GDM1 (cell line): ENCODE measurements around the gene CEP57L1.
"Not testable (repeated sequence)": the region's sequence is repeated elsewhere in the genome, so short reads cannot be mapped to it uniquely, and the experiment has no call there.

Source experiments
- DNase-seq: peaks from one replicate; lab custom pipeline; 2025; lab: John Stamatoyannopoulos, UW

Gene CEP57L1

DNA sequence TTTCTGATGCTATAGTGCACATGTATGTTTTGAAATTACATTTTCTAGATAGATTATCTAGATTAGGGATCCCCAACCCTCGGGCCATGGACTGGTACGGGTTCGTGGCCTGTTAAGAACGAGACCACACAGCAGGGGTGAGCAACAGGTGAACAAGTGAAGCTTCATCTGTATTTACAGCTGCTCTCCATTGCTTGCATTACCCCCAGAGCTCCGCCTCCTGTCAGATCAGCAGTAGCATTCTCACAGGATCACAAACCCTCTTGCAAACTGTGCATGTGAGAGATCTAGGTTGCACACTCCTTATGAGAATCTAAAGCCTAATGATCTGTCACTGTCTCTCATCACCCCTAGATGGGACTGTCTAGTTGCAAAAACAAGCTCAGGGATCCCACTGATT is 10.4 kb downstream of the CEP57L1 start:
- no peak for DNase-seq

DNA sequence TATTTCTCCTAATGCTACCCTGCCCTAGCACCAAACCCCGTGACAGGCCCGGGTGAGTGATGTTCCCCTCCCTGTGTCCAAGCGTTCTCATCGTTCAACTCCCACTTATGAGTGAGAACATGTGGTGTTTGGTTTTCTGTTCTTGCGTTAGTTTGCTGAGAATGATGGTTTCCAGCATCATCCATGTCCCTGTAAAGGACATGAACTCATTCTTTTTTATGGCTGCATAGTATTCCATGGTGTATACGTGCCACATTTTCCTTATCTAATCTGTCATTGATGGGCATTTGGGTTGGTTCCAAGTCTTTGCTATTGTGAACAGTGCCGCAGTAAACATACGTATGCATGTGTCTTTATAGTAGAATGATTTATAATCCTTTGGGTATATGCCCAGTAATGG is 14.4 kb downstream of the CEP57L1 start:
- DNase-seq = not testable (repeated sequence)

DNA sequence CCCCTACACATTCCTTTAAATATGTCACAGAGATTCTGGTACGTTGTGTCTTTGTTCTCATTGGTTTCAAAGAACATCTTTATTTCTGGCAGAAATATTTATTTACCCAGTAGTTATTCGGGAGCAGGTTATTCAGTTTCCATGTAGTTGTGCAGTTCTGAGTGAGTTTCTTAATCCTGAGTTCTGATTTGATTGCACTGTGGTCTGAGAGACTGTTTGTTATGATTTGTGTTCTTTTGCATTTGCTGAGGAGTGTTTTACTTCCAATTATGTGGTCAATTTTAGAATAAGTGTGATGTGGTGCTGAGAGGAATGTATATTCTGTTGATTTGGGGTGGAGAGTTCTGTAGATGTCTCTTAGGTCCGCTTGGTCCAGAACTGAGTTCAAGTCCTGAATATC is 17.4 kb downstream of the CEP57L1 start:
- DNase-seq = not testable (repeated sequence)

DNA sequence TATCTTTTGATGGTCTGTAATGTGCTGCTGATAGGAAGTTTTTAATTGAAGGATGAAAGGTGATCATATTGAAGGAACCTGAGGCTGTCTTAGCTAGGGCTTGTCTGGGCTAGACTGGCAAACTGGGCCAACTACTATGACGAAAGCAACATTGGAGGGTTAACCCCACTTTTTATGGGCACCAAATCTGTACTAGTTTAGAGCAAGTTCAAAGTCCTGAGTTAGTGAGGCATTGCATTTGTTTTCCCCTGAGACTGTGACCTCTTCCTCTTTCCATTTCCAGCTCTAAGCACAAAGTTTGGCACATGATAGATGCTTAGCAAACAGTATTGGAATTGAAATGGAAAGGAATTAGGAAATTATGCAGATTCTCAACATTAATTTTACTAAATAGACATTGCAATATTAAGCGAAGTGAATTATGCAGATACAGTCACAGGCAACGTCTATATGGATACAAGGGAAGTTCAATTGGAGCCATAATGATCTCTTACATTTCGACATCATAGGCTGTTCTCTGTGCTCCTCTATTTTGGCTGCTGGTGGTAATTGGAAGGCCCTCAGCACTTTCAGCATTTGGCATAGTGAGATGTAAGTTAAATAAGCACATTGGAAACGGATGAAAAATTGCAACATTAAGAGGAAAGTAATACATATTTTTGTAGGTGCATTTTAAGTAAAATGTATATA is 22.2 kb downstream of the CEP57L1 start:
- DNase-seq = peak; percentile 10

DNA sequence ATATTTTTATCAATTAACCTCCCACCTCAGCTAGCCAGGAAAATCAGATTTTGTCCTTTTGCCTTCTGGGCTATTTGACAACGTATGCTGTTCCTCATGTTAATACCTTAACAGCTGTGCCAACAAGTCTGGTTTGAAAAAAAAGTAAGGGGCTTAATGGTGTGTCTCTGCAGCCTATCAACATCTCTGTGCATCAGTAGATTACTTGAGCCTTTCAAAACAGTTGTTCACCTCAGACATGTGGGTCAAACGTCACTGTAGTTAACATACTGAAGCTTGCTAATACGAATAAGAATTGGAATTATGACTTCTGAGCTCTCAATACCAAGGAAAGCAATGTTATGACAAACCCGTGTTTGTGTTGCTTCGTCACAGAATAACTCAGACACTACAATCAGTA is 23.0 kb downstream of the CEP57L1 start:
- DNase-seq = no peak

DNA sequence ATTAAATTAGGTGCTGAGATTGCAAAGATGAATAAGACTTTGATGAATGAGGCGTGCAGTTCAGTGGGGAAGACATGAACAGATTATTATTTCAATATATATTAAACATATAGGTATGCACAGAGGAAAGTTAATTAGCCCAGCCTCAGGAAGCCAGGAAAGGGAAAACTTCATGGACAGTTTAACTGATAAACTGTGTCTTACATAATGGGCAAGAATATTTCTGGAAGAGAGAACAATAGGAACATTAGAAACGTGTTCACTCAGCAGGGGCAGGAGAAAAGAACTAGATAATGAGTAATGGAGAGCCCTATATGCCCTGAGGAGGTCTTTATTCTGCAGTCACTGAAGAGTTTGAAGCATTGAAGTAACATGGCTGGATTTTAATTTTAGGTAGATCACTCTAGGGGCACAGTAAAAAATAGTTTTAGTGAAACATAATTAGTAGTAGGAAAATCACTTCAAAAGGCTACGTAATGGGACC is 23.6 kb downstream of the CEP57L1 start:
- no peak for DNase-seq

DNA sequence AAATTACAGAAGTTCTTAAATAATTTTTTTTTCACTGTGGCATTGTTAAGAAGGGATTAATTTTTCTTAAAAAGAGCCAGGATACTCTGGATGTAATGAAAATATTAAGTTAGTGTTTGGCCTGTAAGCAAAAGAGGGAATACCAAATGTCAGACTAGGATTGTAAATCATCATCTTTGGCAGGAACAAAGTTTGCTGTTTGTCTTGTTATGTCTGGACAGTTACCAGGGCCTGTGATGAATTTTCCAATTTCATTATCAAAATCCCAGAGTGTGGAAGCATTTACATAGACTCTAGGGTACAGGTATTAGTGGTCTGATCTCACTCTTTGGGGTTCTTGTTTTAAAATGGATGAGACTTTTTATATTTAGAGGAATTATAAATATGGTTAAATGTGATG is 26.1 kb downstream of the CEP57L1 start:
- DNase-seq = no peak

DNA sequence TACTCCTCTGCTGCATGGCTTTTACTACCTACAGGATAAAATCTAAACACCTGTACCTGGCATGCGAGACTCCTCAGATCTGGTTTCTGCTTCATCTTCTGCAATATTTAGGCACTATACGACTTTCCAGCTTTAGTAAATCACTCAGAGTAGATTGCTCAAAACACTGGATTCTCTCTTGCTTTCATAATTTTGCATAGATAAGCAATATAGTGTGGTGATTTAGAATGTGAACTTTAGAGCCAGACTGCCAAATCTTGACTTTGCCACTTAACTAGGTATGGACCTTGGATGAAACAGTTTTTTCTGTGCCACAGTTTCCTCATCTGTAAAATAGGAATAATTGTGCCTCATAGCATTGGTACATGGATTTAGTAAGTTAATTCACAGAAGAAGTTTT is 28.9 kb downstream of the CEP57L1 start:
- DNase-seq = no peak

DNA sequence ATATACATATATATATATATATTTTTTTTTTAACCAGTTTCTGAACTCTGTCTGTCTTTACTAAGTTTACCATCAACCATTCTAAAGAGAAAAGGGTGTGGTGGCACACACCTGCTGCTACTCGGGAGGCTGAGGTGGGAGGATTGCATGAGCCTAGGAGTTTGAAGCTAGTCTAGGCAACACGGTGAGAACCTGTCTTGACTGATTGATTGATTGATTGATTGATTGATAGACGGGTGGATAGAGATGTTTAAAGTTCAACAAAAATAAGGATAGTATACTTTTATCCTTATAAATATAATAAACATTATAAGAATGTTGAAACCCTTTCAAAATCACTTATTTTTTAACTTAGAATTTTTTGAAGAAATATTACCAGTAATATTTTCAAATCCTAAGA is 30.2 kb downstream of the CEP57L1 start:
- no peak for DNase-seq

DNA sequence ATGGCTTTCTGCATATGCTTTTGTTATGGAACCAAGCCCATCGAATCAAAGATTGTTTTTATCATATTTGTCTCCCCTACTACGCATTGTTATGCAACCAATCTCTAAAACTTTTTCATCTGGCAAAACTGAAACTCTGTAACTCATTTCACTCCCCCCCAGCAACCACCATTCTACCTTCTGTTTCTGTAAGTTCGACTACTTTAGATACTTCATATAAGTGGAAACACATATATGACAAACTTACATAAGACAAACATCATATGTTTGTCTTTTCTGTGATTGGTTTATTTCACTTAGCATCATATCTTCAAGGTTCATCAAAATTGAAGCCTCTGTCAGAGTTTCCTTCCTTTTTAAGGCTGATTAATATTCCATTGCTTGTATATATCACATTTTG is 34.8 kb downstream of the CEP57L1 start:
- no peak for DNase-seq

DNA sequence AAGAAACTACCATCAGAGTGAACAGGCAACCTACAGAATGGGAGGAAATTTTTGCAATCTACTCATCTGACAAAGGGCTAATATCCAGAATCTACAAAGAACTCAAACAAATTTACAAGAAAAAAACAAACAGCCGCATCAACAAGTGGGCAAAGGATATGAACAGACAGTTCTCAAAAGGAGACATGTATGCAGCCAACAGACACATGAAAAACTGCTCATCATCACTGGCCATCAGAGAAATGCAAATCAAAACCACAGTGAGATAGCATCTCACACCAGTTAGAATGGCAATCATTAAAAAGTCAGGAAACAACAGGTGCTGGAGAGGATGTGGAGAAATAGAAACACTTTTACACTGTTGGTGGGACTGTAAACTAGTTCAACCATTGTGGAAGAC is 40.3 kb downstream of the CEP57L1 start:
- DNase-seq = not testable (repeated sequence)

DNA sequence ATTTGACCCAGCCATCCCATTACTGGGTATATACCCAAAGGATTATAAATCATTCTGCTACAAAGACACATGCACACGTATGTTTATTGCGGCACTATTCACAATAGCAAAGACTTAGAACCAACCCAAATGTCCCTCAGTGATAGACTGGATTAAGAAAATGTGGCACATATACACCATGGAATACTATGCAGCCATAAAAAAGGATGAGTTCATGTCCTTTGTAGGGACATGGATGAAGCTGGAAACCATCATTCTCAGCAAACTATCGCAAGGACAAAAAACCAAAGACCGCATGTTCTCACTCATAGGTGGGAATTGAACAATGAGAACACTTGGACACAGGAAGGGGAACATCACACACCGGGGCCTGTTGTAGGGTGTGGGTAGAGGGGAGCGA is 40.7 kb downstream of the CEP57L1 start:
- DNase-seq = not testable (repeated sequence)

DNA sequence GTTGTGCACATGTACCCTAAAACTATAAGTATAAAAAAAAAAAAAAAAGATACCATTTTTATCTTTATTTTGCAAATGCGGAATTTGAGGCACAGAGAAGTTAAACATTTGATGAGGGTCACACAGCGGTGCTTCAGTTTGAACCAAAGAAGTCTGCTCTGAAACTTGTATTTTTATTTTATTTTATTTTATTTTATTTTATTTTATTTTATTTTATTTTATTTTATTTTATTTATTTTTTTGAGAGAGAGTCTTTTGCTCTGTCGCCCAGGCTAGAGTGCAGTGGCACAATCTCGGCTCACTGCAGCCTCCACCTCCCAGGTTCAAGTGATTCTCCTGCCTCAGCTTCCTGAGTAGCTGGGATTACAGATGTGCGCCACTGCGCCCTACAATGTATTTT is 41.2 kb downstream of the CEP57L1 start:
- DNase-seq = not testable (repeated sequence)

DNA sequence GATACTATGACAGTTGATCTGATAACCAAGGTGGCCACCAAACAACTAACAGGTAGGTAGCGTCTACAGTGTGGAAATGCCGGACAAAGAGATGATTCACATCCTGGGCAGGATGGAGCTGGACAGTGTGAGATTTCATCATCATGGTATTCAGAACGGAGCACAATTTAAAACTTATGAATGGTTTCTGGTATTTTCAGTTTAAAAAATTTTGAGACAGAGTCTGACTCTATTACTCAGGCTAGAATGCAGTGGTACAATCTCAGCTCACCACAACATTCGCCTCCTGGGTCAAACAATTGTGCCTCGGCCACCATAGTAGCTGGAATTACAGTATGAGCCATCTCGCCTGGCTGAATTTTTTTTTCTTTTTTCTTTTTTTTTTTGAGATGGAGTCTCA is 43.8 kb downstream of the CEP57L1 start:
- no peak for DNase-seq

DNA sequence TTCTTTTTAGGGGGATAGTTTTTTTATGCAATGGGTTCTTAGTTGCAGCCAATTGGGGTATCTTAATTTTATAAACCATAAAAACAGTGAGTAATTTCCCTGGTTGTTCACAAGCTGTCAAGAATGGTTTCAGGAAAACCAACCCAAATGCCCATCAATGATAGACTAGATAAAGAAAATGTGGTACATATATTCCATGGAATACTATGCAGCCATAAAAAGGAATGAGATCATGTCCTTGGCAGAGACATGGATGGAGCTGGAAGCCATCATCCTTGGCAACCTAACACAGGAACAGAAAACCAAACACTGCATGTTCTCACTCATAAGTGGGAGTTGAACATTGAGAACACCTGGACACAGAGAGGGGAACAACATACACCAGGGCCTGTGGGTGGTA is 46.8 kb downstream of the CEP57L1 start:
- not testable (repeated sequence) for DNase-seq

DNA sequence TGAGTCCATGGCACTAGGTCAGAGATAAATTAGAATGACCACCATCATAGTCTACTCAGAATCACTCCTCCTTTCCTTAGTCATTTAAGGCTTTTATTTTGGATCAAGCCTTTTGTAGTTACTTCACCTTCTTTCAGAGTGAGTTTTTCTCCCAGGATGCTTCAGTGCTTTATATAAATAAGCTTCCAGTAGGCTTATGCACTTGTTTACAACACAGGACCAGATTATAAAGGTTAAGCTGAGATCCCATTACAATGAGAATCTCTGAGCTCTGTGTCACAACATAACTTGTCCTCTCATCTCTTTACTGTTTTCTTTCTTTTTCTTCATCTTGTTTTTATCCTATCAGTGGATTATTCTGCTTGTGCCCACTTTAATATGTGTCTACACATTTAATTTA is 47.9 kb downstream of the CEP57L1 start:
- DNase-seq = no peak

DNA sequence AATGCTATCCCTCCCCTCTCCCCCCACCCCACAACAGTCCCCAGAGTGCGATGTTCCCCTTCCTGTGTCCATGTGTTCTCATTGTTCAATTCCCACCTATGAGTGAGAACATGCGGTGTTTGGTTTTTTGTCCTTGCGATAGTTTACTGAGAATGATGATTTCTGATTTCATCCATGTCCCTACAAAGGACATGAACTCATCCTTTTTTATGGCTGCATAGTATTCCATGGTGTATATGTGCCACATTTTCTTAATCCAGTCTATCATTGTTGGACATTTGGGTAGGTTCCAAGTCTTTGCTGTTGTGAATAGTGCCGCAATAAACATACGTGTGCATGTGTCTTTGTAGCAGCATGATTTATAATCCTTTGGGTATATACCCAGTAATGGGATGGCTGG is 52.9 kb downstream of the CEP57L1 start:
- DNase-seq = not testable (repeated sequence)

DNA sequence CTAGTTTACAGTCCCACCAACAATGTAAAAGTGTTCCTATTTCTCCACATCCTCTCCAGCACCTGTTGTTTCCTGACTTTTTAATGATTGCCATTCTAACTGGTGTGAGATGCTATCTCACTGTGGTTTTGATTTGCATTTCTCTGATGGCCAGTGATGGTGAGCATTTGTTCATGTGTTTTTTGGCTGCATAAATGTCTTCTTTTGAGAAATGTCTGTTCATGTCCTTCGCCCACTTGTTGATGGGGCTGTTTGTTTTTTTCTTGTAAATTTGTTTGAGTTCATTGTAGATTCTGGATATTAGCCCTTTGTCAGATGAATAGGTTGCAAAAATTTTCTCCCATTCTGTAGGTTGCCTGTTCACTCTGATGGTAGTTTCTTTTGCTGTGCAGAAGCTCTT is 53.4 kb downstream of the CEP57L1 start:
- not testable (repeated sequence) for DNase-seq

DNA sequence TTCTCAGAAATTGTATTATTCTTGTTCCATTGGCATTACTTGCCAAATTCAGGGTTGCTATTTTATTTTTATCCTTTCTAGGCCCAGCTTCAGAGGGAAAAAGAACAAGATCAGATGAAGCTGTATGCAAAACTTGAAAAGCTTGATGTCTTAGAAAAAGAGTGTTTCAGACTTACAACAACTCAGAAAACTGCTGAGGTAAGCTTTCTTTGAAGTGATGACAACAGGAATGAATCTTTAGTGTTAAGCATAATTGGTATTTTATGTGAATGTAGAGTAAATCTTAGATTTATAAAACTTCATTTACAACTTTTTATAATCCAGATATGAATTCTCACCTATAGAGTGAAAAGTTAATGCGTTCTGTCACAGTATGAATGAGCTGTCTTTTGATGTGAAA is 58.4 kb downstream of the CEP57L1 start:
- no peak for DNase-seq

DNA sequence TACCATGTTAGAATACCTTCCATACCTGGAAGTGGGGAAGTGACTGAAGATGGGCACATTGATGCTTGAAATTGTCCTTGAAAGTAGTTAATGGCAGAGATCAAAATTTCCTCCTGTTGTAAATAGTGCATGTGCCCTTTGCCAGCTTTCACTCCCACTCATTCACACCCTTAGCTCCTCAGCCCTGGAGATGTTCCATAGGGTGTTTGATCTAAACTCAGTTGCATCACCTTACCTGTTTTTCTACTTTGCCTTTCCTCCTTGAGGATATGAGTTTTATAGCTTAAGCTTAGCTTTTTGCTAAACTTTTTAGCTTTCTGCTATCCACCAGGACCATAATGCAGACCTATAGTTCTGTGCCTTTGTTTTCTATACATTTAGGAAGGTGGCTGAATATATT is 69.0 kb downstream of the CEP57L1 start:
- DNase-seq = no peak

DNA sequence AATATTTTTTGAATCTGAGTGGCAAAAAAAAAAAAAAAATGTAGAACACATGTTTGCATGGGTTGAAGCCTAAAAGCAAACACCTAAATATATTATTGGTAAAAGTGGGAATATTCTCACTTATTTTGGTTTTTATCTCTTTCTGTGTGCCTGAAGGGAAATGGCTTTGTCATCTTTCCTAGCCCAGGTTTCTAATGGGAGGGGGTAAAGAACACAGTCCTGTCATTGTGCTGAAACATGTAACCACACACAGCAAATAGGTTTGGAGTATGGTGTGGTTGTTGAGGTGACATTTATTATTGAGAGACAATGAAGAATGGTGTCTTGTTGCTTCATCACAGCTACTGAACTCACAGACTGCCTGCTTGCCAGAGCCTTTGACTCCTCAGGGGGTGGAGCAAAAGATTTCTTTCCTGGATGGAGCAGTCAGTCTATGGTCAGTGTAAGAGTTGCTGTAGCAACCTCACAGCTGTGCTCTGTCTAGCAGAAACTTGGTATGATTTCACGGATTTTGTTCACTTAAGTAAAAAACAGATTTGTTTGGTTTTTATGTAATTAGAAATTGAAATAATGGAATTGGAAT is 70.2 kb downstream of the CEP57L1 start:
- no peak for DNase-seq

DNA sequence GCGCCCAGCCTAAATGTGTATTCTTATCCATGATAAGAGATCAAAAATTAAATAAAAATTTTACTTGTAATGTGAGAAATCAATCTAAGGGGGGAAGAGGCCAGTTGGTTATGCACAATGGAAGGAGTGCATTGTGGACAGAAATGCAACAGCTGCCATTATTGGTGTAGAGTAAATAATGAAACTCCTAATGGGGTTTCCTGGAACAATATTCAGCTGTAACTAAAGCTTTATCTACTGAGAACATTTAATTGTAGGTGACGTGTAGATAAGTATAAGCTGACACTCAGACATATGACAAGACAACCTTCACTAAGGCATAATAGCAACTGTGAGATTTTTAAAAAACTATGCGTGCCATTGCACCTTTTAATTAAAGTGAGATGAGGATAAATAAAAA is 71.4 kb downstream of the CEP57L1 start:
- no peak for DNase-seq

DNA sequence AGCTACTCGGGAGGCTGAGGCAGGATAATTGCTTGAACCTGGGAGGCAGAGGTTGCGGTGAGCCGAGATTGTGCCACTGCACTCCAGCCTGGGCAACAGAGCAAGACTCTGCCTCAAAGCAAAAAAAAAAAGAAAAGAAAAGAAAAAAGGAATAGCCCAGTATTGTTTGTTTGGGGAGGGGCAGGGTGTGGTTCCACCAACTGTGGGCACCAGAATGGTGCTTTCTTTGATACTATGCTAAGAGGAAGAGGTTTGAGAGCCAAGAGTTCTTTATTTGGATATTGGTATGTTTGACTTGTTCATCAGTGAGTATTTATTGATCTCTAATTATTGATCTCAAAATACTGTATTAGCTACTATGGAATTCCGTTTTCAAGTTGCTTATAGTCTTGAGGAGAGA is 72.3 kb downstream of the CEP57L1 start:
- no peak for DNase-seq

DNA sequence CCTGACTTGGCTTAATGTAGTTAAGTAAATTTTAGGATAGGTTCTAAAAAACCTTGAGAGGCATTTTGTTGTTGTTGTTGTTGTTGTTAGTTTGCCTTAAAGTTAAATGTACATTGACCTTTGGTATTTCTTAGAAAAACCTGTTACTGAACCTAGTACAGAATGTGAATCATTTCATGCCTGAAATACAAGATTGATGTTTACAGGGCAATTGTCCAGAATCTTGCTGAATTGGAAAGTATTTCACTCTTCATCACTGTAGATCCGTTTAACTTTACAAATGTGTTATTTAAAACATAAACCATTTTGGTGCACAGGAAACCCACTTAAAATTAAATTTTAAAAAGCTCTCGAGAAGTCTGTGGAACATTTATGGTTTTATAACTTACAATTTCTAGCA is 75.0 kb downstream of the CEP57L1 start:
- DNase-seq = no peak
